Nephron (organoid): ENCODE measurements around the gene RPP25.

Source experiments
- H3K27ac Mint-ChIP-seq, 3 experiments: 2 replicates each; pipeline ENCODE4 v1.8.0; 2020; ENCODE audit warnings: mixed read lengths in 3 of 3, mild to moderate bottlenecking in 2 of 3, moderate library complexity in 1 of 3
- H3K27me3 Mint-ChIP-seq: 2 replicates; pipeline ENCODE4 v1.8.0; 2021; ENCODE audit warnings: low read depth, mild to moderate bottlenecking, moderate library complexity, mixed read lengths
- H3K36me3 Mint-ChIP-seq: 2 replicates; pipeline ENCODE4 v1.8.0; 2020; ENCODE audit warnings: low read depth, mixed read lengths
- H3K4me1 Mint-ChIP-seq: 2 replicates; pipeline ENCODE4 v1.8.0; 2020; ENCODE audit warnings: mixed read lengths
- H3K4me3 Mint-ChIP-seq, 3 experiments: 2 replicates each; pipeline ENCODE4 v1.8.0; 2020; ENCODE audit warnings: mild to moderate bottlenecking in 3 of 3, mixed read lengths in 3 of 3, moderate library complexity in 2 of 3
- H3K9me3 Mint-ChIP-seq: 2 replicates; pipeline ENCODE4 v1.8.0; 2020; ENCODE audit warnings: mixed read lengths
- CTCF ChIP-seq, 3 experiments: fragments of 200-600 bp; sonication (generic); IDR thresholded peaks; one replicate each; pipeline ENCODE4 v1.5.0; 2021; ENCODE audit warnings: antibody characterized with exemption in 3 of 3; ENCODE audit not compliant: unreplicated experiment in 3 of 3

RPP25 gene

GRCh38 chr15:74958320-74958907 is 1.8 kb upstream of the RPP25 start:
- Mint-ChIP-seq H3K36me3 (no peaks in the 10 kb centered on the region), H3K9me3 (no peaks in the 10 kb centered on the region), H3K27me3 (peaks cover 90% of the 10 kb centered on the region), H3K27ac (peak overlapping the region in 1 of 3 experiments; percentile 80), H3K4me1 (peaks cover 20% of the 10 kb centered on the region), H3K4me3 (peak overlapping the region; percentile 75 to 80 (median 79))
- TF ChIP-seq CTCF (IDR thresholded peaks at IDR 0.05; ENCODE audit: unreplicated experiment in 3 of 3), result peak in 1 of 3 experiments; percentile 16

GRCh38 chr15:74957476-74958035 is 984 bp upstream of the RPP25 start:
- H3K36me3 Mint-ChIP-seq, result no peaks in the 10 kb centered on the region
- no peak for TF ChIP-seq CTCF (IDR thresholded peaks at IDR 0.05; ENCODE audit: unreplicated experiment in 3 of 3)
- peaks cover 82% of the 10 kb centered on the region for H3K27me3 Mint-ChIP-seq
- H3K4me1 Mint-ChIP-seq, result peaks cover 20% of the 10 kb centered on the region
- no peak overlapping the region for H3K27ac Mint-ChIP-seq
- H3K4me3 Mint-ChIP-seq, result peak overlapping the region; percentile 75 to 82 (median 80)
- H3K9me3 Mint-ChIP-seq, result no peaks in the 10 kb centered on the region

GRCh38 chr15:74955796-74956647 is 550 bp downstream of the RPP25 start:
- peak overlapping the region in 2 of 3 experiments; percentile 75 to 90 for H3K27ac Mint-ChIP-seq
- peak; percentile 39 to 59 (median 44) for TF ChIP-seq CTCF (IDR thresholded peaks at IDR 0.05; ENCODE audit: unreplicated experiment in 3 of 3)
- H3K4me3 Mint-ChIP-seq, result peak overlapping the region; percentile 67 to 86 (median 83)
- H3K9me3 Mint-ChIP-seq, result no peaks in the 10 kb centered on the region
- H3K36me3 Mint-ChIP-seq, result no peaks in the 10 kb centered on the region
- H3K27me3 Mint-ChIP-seq, result peaks cover 69% of the 10 kb centered on the region
- peaks cover 13% of the 10 kb centered on the region for H3K4me1 Mint-ChIP-seq

- Mint-ChIP-seq H3K27me3 (peaks cover 60% of the 10 kb centered on the region), H3K27ac (peak overlapping the region; percentile 75 to 90 (median 76)), H3K4me1 (peaks cover 19% of the 10 kb centered on the region), H3K4me3 (peak overlapping the region; percentile 67 to 86 (median 83)), H3K36me3 (no peaks in the 10 kb centered on the region), H3K9me3 (no peaks in the 10 kb centered on the region)
- TF ChIP-seq CTCF (IDR thresholded peaks at IDR 0.05; ENCODE audit: unreplicated experiment in 3 of 3), result no peak
Measured at GRCh38 chr15:74955017-74955416, 1.6 kb downstream of the RPP25 start.

GRCh38 chr15:74954515-74954914 is 2.1 kb downstream of the RPP25 start:
- peaks cover 17% of the 10 kb centered on the region for H3K4me1 Mint-ChIP-seq
- no peaks in the 10 kb centered on the region for H3K36me3 Mint-ChIP-seq
- no peaks in the 10 kb centered on the region for H3K9me3 Mint-ChIP-seq
- peak overlapping the region; percentile 67 to 86 (median 83) for H3K4me3 Mint-ChIP-seq
- H3K27ac Mint-ChIP-seq, result peak overlapping the region; percentile 75 to 90 (median 76)
- no peak for TF ChIP-seq CTCF (IDR thresholded peaks at IDR 0.05; ENCODE audit: unreplicated experiment in 3 of 3)
- peaks cover 55% of the 10 kb centered on the region for H3K27me3 Mint-ChIP-seq
